HG02642 (cell line): Measurements from ENCODE around the gene SBSN.

Source experiments
- ATAC-seq: cut with Tn5 transposase; IDR thresholded peaks from one replicate; pipeline ENCODE4 v1.9.1; 2021; ENCODE audit warnings: mild to moderate bottlenecking; ENCODE audit not compliant: unreplicated experiment, poor library complexity

SBSN gene

DNA sequence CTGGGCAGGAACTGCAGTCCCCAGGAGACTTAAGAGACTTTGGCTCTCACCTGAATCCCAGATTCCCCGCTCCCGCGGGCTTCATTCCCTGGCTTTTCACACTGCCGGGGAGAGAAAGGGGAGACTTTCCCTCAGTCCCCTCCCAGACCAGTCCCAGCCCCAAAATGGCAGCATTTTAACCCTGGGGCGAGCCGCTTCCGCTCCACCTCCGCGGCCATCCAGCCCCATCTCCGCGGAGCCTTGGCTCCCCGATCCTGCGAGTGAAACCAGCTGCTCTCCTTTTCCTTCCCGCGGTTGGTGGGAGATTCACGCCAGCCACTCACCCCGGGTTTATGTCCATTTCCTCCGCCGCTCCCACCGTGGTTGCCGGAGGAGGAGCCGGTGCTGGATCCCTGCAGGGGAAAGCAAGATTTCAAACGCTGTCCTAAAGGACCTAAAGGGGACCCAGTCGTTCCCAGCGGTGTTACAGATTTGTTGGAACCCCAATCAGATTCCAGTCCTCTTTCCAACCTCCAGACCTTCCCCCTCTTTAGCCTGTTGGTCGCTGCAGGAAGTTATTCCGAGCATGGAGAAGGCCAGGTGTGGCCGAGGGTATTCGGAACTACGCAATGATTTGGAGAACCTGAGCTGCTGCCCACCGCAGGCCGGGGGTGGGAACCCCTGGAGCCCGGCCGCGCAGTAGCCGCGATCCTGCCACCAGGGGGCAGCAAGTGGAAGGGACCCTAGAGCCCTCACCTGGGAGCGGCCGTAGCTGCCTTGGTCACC, 18.1 kb downstream of the SBSN start:
- peak; percentile 59 for ATAC-seq

DNA sequence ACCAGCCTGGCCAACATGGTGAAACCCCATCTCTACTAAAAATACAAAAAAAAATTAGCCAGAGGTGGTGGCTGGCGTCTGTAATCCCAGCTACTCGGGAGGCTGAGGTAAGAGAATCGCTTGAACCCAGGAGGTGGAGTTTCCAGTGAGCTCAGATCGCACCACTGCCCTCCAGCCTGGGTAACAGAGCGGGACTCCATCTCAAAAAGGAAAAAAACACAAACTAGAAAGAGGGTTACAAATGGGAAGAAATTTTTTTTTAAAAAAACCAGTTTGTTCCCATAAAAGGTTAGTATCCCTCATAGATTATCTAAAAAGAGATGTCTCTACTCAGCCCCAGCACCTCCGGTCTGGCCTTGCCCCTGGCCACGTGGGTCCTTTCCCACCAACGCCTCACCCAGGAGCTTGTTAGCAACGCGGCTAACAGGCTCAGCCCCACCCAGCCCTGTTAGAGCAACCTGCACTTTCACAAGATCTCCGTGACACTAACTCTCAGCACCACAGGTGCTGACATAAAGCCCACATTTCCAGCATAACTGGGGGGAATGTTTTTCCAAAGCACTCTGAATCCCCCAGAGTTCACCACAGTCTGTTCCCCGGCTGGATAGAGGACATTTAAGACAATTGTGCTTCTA, 19.0 kb downstream of the SBSN start:
- no peak for ATAC-seq

DNA sequence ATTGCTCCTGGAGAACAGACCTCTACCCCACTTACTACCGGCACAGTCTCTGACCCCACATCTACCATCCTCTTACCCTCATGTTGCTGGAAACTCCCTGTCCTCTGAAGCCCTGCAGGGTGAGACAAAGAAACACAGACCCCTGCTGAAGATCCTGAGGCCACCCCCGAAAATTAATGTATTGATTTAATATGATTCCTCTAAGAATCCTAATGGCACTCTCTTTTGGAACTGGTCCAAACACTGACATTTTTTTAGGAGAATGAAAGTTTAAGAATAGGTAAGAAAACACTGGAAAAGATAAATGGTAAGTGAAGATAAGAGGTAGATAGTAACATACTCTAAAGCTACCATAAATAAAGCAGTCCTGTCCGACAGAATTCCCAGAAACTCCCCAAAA, 20.0 kb downstream of the SBSN start:
- no peak for ATAC-seq

DNA sequence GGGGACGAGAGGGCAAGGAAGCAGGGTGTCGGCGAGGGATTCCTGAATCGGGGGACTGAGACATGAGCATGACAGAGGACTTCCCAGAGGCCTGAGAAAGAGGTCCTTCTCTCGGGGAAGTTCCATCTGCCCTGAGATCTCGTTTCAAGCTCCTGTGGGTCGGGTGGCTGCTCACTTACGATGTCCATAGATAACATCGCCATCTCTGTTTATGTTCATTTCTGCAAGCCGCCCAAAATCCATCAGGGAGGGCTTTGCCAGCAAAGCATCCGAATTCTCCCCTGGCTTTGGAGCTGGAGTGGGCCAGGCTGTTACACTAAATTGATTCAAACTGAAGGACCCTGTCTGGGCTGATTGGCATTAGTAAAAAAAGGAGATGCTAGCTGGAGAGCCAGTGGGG, 20.6 kb downstream of the SBSN start:
- no peak for ATAC-seq

DNA sequence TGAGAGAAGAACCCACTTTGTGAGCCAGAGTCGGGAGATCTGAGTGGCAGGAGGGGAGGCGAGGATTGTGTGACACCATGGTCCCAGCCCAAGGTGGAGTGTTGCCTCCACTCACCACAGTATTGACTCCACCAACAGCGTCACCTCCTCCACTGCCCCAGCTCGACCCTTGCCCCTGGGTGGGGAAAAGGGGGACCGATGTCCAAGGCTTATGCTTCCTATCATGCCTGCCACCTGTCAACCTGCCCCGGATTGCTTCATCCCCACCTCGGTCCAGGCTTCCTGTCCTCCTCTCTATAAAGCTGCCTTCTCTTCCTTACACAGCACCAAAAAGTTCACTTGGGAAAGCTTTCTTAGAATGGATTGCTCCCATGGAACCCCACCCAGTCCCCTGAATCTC, 22.1 kb downstream of the SBSN start:
- ATAC-seq: no peak

DNA sequence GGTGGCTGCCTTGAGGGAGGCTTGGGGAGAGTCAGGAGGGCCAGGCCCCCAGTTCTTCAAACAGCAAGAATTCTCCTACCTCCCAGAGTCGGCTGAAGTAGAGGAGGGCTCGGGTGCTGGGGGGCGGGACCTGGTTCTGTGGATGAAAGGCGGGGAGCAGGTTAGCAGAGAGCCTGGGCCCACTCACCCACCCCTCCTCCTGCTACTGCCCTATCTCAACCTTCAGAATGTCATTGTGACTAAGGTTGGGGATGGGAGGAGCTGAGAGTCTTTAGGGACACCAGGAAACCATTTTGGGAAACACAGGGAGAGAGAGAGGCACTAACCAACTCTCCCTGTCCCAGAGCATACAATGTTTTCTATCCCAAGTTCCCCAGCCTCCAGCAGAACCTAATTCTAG, 25.4 kb downstream of the SBSN start:
- ATAC-seq: no peak

DNA sequence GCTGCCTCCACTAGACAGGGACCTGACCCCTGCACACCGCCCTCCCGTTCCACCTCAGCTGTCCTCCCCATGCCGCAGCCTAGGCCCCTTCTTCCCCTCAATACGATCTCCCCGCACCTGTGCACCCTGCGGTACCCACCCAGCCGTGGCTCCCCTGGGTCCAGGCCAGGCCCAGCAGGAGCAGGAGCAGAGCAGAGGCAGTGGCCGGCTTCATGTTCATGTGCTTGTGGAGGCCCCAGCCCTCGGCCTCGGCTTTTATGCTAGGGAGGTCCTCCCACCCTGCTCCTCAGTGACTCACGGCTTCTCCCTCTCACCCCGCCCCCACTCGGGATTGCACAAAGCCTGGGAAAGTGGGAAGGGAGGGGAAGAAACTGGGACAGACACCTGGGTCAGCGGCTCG, 26.4 kb downstream of the SBSN start:
- ATAC-seq: no peak

DNA sequence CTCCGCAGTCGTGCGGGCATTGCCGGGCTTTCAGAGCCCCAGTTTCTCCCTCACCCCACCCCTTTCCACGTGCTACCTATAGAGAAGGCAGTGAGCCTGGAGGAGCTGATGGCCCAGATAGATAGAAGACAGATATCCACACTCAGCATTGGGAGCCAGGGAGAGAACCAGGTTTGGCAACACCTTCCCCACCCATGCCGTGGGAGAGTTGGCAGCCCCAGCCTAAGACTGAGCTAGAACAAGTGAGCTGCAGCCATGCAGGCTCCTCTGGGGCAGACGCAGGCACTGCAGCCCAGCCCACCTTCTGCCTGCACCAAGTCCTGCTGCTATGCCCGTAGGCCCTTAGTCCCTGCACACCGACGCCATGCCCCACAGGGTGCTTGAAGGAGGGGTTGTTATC, 27.5 kb downstream of the SBSN start:
- no peak for ATAC-seq

DNA sequence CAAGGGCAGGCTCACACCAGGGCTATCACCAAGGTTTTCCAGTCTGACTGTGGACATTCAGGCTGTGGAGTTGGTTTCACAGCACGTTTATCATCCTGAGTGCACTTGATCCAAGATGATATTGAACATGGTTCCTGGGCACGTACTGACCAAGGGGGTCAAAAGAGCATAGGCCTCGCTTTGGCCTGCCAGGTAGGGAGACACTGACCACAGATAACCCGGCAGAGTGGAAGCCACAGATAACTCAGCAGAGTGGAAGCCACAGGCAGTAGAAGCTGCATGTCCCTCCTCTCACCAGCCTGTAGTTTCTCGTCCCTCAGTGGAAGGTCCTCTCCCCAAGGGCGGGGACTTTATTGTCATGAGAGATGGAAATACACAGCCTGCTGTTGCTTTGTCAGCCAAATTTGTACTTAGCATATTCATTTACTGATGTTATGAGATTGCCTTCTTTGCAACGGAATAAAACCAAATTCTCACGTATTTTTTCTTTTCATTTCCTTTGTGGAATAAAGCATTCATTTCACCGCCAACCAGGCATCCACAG, 29.1 kb downstream of the SBSN start:
- no peak for ATAC-seq

DNA sequence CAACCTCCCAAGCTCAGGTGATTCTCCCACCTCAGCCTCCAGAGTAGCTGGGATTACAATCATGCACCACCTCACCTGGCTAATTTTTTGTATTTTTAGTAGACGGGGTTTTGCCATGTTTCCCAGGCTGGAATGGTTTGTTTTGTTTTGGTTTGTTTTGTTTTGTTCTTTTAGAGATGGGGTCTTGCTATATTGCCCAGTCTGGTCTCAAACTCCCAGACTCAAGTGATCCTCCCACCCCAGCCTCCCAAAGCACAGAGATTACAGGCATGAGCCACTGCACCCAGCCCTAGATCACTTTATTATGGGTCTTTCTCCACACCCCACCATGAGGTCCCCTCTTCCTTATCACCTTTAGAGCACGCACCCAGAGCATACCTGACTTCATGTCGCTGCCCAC, 29.9 kb downstream of the SBSN start:
- ATAC-seq: no peak

DNA sequence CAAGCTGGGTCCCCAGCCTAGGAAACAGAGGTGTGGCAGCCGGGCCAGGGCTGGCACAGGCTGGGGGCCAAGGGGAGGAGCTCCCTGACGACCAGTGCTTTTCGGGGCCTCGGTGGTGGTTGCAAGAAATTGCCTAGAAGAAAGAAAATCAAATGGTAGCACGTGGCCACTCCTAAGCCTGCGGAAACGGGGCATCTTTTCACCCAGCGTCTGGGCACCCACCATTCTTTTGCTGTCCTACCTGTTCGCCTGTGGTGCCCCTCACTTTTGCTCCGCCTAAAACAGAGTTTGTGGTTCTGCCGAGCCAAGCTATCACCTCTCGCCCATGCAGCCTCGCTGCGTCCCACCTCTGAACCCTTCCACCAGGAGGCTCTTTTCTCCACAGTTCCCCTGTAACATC, 30.7 kb downstream of the SBSN start:
- ATAC-seq: no peak

DNA sequence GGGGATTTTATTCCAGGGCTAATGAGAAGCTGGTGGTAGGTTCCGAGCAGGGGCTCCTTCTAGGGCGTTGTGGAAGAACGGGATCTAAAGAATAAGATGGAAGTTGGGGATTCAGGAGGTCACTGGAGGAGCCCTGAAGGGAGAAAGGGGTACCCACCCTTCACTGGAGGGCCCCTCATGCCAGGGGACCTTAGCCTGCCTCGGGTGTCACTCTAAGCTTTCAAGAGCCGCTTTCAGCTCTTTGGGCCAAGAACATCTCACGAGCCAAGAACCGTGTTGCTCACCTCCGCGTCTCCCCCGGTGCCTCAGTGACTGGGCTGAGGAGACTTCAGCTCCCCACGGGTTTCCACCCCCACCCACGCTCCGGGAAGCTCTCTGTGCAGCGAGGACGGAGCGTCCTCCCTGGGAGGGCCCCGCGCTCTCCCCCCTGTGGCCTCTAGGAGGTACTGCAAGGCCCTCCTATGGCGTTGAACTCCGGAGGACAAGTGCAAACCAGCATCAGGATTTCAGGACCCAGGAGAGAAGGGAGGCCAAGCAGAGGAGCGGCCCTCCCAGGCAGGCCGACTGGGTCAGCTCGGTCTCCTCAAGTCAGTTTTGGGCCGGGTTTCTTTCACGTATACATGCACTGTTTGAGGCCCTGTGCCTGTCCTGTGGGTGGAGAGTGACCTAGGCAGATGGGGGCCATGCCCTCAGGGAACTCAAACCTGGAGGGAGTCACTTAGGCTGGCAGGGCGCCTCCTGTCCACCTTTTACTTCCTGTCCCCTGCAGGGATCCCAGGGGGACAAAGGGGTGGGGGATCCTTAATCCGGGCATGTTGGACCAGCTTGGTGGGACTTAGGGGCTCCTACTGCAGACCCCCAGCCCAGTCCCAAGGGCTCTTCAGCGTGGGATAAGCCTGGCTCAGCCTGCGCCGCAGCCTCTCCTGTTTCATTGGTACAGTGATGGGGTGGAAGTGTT, 32.7 kb downstream of the SBSN start:
- ATAC-seq: peak; percentile 65

DNA sequence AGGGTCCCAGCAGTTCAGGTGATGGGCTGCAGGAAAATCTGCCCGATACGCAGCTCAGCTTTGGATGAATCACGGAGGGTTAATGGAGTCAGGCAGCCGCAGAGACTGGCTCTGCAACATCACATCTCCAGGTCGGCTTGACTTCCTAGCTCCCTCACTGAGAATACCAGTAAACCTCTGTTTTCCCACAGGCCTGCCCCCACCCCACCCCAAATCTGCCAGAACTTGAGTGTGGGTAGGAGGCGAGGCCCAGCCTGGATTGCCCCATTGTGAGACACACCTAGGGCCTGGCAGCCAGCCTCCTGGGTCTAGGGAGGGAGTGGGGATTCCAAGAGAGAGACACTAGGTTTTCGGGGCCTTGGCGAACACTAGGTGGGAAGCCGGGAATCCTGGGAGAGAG, 34.1 kb downstream of the SBSN start:
- no peak for ATAC-seq

DNA sequence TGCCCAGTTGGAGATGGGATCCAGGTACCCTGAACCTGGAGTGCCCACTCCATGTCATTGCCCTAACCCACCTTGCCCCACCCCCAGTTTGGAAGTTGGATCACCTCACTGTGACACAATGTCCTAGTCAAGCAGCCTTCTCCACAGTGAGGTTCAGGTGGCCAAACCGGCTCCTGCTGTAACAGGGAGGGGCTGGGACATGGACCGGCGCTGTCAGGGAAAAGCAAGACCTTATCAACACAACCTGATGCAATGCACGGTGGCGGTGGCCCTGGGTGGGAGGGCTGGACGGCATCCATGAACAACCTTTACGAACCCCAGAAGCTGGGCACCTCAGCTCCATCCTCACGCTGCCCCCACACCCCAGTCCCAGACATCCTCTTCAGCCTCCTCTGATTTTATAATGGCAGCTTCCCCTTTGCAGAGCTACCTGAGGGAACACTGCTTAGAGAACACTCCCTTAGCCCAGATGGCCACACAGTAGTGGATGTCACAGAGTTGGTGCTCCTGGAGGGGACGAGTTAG, 36.2 kb downstream of the SBSN start:
- ATAC-seq: no peak

DNA sequence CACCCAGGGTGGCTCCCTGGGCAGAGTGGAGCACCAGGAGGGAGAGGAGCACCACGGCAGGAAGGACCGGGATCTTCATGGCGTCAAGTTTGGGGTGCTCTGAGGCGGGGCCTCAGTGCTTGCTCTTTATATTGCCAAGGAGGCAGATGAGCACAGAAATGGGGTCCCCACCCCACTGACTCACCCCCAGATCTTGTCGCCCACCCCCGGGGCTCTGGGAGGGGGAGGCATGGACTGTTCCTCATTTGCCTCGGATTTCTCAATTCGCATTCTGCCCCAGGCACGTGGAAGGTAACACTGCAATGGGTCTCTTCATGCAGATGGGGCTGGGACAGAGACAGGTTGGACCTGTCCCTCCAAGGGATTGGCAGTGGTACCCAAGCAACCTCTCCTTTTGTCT, 37.7 kb downstream of the SBSN start, which contains the start of gene KRTDAP:
TSS of gene KRTDAP (minus strand) at position 101 of the 400 bp plus-strand sequence. CDS start at position 79, 22 bp downstream.
- no peak for ATAC-seq

DNA sequence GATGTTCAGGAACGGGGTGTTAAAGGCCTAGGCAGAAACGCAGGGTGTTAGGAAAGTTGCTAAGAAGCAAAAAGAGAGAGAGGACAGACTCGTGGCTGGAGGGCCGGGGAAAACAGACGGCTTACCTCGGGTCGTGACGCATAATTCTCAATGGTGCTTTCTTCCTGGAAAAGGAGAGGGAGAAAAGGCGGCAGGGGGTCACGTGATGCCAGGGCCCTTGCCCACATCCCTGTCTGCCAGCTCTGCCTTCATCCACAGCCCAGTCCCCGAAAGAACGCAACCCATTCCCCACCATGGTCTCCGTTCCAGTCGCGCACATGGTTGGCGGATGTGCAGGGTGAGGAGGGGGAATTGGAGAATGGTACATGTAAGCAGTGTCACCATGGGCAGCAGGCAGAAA, 39.4 kb downstream of the SBSN start:
- ATAC-seq: no peak

DNA sequence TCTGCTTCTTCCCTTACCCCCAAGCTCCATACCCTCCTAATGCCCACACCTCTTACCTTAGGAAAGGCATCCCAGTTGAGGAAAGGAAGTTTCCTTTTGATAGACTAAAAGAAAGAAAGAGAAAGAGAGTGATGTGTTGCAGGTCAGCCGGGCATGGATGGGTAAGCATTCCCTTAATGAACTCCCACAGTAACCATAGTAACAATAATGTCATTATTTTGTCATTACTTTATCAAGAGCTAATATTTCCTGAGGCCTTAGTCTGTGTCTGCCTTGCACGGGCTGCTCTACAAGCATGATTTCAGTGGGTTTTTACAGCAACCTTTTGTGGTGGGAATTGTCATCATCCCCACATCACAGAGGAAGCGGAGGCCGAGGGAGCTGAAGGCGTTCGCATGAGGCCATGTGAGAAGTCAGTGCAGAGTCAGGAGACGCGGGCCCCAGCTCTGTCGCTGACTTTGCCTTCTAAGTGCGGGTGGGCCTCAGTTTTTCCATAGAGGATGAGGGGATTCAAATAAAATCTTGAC, 40.4 kb downstream of the SBSN start:
- no peak for ATAC-seq

DNA sequence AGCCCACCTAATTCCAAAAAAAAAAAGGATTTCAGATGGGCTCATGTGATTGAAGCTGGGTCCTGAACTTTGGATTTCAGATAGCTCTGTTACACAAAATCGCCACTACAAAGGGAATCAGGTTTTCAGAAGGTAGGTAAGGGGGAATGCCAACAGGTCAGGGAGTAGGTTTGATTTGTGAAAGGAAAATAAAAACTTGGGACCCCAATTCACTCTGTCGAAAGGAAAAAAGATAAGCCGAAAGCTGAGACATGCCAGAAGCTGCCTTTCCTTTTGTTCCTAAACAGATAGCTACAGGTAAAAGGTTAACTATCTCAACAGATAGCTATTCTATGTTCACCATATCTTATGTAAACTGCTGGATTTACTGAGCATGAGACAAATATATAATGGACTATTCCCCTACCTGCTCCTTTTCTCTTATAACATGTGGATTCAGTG, 41.8 kb downstream of the SBSN start:
- ATAC-seq: no peak

DNA sequence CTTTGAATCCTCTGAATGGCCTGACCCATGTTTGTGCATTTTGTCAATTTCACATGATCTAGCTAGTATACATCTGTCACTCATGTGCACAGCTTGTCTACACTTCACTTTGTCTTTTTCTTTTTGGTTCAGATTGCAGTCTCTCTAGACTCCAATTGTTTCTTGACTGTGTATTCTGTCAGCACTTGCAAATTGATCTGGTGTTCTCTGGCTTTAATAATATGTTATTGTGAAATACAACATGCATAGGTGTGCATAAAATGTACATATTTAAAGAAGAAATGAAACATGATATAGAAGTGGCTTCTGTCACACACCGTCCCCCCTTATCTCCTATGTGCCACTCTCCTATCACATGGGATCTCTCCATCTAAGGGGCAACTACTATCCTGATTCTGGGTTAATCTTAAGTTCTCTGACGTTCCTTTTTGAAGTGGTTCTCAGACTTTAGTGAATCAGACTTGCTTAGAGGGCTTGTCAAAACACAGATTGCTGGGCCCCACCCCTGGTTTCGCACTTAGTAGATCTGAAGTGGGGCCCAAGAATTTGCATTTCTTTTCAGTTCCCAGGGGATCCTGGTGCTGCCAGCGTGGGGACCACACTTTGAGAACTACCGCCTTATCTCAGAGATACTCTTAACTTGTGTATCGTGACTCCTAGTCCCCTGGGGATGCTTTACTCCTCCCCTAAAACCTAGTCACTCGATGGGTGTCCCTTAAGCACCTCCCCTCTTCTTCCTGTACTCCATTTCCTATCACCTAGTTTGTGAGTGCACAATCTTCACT, 43.7 kb downstream of the SBSN start:
- ATAC-seq: peak; percentile 67
